Smooth muscle cell (in vitro differentiated cells): ENCODE measurements around the gene PHOSPHO2. TPM values are rescaled to one million over a fixed set of nuclear protein-coding genes. Genes with fewer than 3 reads are reported as not detected.
"Not testable (repeated sequence)": the region's sequence is repeated elsewhere in the genome, so short reads cannot be mapped to it uniquely, and the experiment has no call there.

Experiments used
- DNase-seq: peaks from one replicate; lab custom pipeline; 2025; ENCODE audit not compliant: unreplicated experiment; lab: John Stamatoyannopoulos, UW
- H2AFZ ChIP-seq: fragments of 200-600 bp; sonication (generic); 2 replicates; pipeline ENCODE4 v1.6.0; 2016; ENCODE audit warnings: antibody characterized with exemption, low read depth, mild to moderate bottlenecking
- H3F3A ChIP-seq: fragments of 200-600 bp; sonication (generic); 2 replicates; pipeline ENCODE4 v1.6.0; 2017; ENCODE audit warnings: antibody characterized with exemption, low read depth
- H3K27ac ChIP-seq: fragments of 200-600 bp; sonication (generic); 2 replicates; pipeline ENCODE4 v1.5.1; 2016; ENCODE audit warnings: low read depth, mild to moderate bottlenecking
- H3K27me3 ChIP-seq: fragments of 200-600 bp; sonication (generic); 2 replicates; pipeline ENCODE4 v1.6.1; 2016; ENCODE audit warnings: low read depth, mild to moderate bottlenecking
- H3K36me3 ChIP-seq: fragments of 200-600 bp; sonication (generic); 2 replicates; pipeline ENCODE4 v1.5.1; 2016; ENCODE audit warnings: low read depth
- H3K4me1 ChIP-seq: fragments of 200-600 bp; sonication (generic); 2 replicates; pipeline ENCODE4 v1.5.1; 2016; ENCODE audit warnings: low read depth
- H3K4me2 ChIP-seq: fragments of 200-600 bp; sonication (generic); 2 replicates; pipeline ENCODE4 v1.6.0; 2016; ENCODE audit warnings: mild to moderate bottlenecking
- H3K4me3 ChIP-seq: fragments of 200-600 bp; sonication (generic); 2 replicates; pipeline ENCODE4 v1.5.1; 2016; ENCODE audit warnings: mild to moderate bottlenecking
- H3K79me2 ChIP-seq: fragments of 200-600 bp; sonication (generic); 2 replicates; pipeline ENCODE4 v1.6.0; 2016; ENCODE audit warnings: low read depth, mild to moderate bottlenecking
- H3K9ac ChIP-seq: fragments of 200-600 bp; sonication (generic); 2 replicates; pipeline ENCODE4 v1.6.0; 2016; ENCODE audit warnings: low read depth
- H3K9me3 ChIP-seq: fragments of 200-600 bp; sonication (generic); replicated peaks from 2 replicates; pipeline ENCODE4 v1.5.1; 2016; ENCODE audit warnings: low read depth
- H4K20me1 ChIP-seq: fragments of 200-600 bp; sonication (generic); 2 replicates; pipeline ENCODE4 v1.6.0; 2016; ENCODE audit warnings: low read depth
- CTCF ChIP-seq: fragments of 200-600 bp; sonication (generic); IDR thresholded peaks from 2 replicates; pipeline ENCODE4 v1.5.1; 2017; ENCODE audit warnings: borderline replicate concordance, mild to moderate bottlenecking, antibody characterized with exemption; ENCODE audit not compliant: insufficient read depth, poor library complexity, severe bottlenecking
- WGBS: methylation state at CpG from one replicate; pipeline ENCODE4 v1.1.7; 2016; ENCODE audit warnings: low lambda C conversion rate; 5-methylcytosine and 5-hydroxymethylcytosine counted together
- polyA plus RNA-seq: library from polyadenylated mRNA; unstranded; fragments of >200 nt; fragmentation: Nextera tagmentation; extraction: Ambion mirVana; gene quantifications from 2 replicates; pipeline ENCODE4 v1.2.1, GENCODE V29; 2016
- total RNA-seq: library from RNA; depleted of rRNA; stranded (reverse); fragments of >200 nt; gene quantifications from 2 replicates; pipeline ENCODE4 v1.2.3, GENCODE V29; 2014

PHOSPHO2 gene
- total and polyA plus RNA-seq, 2 experiments from 2014 or later: 0.45 to 0.74 TPM

- Histone ChIP-seq H3K4me3 (no peak overlapping the region), H3F3A (no peaks in the 10 kb centered on the region), H3K9me3 (no peaks in the 10 kb centered on the region), H3K4me2 (no peak overlapping the region), H3K4me1 (no peaks in the 10 kb centered on the region), H3K79me2 (no peaks in the 10 kb centered on the region), H3K9ac (no peak overlapping the region), H3K27ac (no peak overlapping the region), H4K20me1 (no peaks in the 10 kb centered on the region), H2AFZ (no peak overlapping the region), H3K27me3 (no peaks in the 10 kb centered on the region), H3K36me3 (no peaks in the 10 kb centered on the region)
- no peak for DNase-seq
- TF ChIP-seq CTCF: no peak
- WGBS: 91% methylated on average over 3 of the region's 3 CpGs
Observed at GRCh38 chr2:169684135-169684565, 10.1 kb upstream of the PHOSPHO2 start.

GRCh38 chr2:169684712-169685111 is 9.6 kb upstream of the PHOSPHO2 start:
- DNase-seq, H3K4me2 ChIP-seq, H3K27ac ChIP-seq, H2AFZ ChIP-seq, H3K9me3 ChIP-seq, H3K9ac ChIP-seq, H3K79me2 ChIP-seq, H3F3A ChIP-seq, H3K27me3 ChIP-seq, H4K20me1 ChIP-seq, H3K36me3 ChIP-seq, H3K4me1 ChIP-seq, H3K4me3 ChIP-seq: not testable (repeated sequence)
- 84% methylated on average over 2 of the region's 2 CpGs for WGBS

GRCh38 chr2:169686825-169687224 is 7.4 kb upstream of the PHOSPHO2 start:
- not testable (repeated sequence) for H2AFZ ChIP-seq, H3K27ac ChIP-seq, DNase-seq, H3K36me3 ChIP-seq, H3K9me3 ChIP-seq, H3F3A ChIP-seq, H4K20me1 ChIP-seq, H3K9ac ChIP-seq, H3K4me3 ChIP-seq, H3K79me2 ChIP-seq, H3K4me1 ChIP-seq, H3K4me2 ChIP-seq, H3K27me3 ChIP-seq
- 87% methylated on average over 4 of the region's 4 CpGs for WGBS

- H4K20me1 ChIP-seq, H3K4me3 ChIP-seq, H3K9me3 ChIP-seq, DNase-seq, H3K4me2 ChIP-seq, H3K9ac ChIP-seq, H3F3A ChIP-seq, H2AFZ ChIP-seq, H3K4me1 ChIP-seq, H3K79me2 ChIP-seq, H3K27ac ChIP-seq, H3K36me3 ChIP-seq, H3K27me3 ChIP-seq: not testable (repeated sequence)
Observed at GRCh38 chr2:169687943-169688342, 6.3 kb upstream of the PHOSPHO2 start.

- Histone ChIP-seq H3K9me3 (no peaks in the 10 kb centered on the region), H3K27me3 (no peaks in the 10 kb centered on the region), H3F3A (peaks cover 3% of the 10 kb centered on the region), H3K27ac (no peak overlapping the region), H2AFZ (no peak overlapping the region), H3K4me3 (no peak overlapping the region), H3K4me1 (peaks cover 3% of the 10 kb centered on the region), H3K4me2 (no peak overlapping the region), H3K36me3 (no peaks in the 10 kb centered on the region), H3K79me2 (no peaks in the 10 kb centered on the region), H4K20me1 (no peaks in the 10 kb centered on the region), H3K9ac (no peak overlapping the region)
- 74% methylated on average over 1 of the region's 1 CpG for WGBS
- DNase-seq: no peak
- no peak for TF ChIP-seq CTCF
Observed at GRCh38 chr2:169690958-169691357, 3.3 kb upstream of the PHOSPHO2 start.
